KMS-11 (cell line): ENCODE data around the gene HARS1.
"Not testable (repeated sequence)": the region's sequence is repeated elsewhere in the genome, so short reads cannot be mapped to it uniquely, and the experiment has no call there.

Source experiments
- H2AFZ ChIP-seq: fragments of 200-600 bp; sonication (generic); 2 replicates; pipeline ENCODE4 v1.6.1; 2016; ENCODE audit warnings: antibody characterized with exemption, mixed run types, low read depth
- H3K27ac ChIP-seq: fragments of 200-600 bp; sonication (generic); 2 replicates; pipeline ENCODE4 v1.6.1; 2016; ENCODE audit warnings: mild to moderate bottlenecking, mixed run types
- H3K27me3 ChIP-seq: fragments of 200-600 bp; sonication (generic); 2 replicates; pipeline ENCODE4 v1.6.1; 2017; ENCODE audit warnings: mild to moderate bottlenecking, low read depth, mixed run types, moderate library complexity; ENCODE audit not compliant: insufficient read depth
- H3K36me3 ChIP-seq: fragments of 200-600 bp; sonication (generic); 2 replicates; pipeline ENCODE4 v1.6.1; 2017; ENCODE audit warnings: mild to moderate bottlenecking, mixed run types; ENCODE audit not compliant: insufficient read depth
- H3K4me1 ChIP-seq: fragments of 200-600 bp; sonication (generic); 2 replicates; pipeline ENCODE4 v1.6.1; 2016; ENCODE audit warnings: mild to moderate bottlenecking, low read depth, mixed run types; ENCODE audit not compliant: poor library complexity, severe bottlenecking
- H3K4me2 ChIP-seq: fragments of 200-600 bp; sonication (generic); 2 replicates; pipeline ENCODE4 v1.7.0; 2016; ENCODE audit warnings: mild to moderate bottlenecking, mixed run types
- H3K4me3 ChIP-seq: fragments of 200-600 bp; sonication (generic); IDR thresholded peaks from 2 replicates; pipeline ENCODE4 v1.6.1; 2017; ENCODE audit warnings: low read depth, low read length, mixed read lengths; ENCODE audit not compliant: insufficient read depth
- H3K79me2 ChIP-seq: fragments of 200-600 bp; sonication (generic); 2 replicates; pipeline ENCODE4 v1.6.1; 2016; ENCODE audit warnings: low read depth, mixed run types; ENCODE audit not compliant: insufficient read depth
- H3K9ac ChIP-seq: fragments of 200-600 bp; sonication (generic); 2 replicates; pipeline ENCODE4 v1.6.1; 2016; ENCODE audit warnings: mild to moderate bottlenecking, mixed run types
- H4K20me1 ChIP-seq: fragments of 200-600 bp; sonication (generic); 2 replicates; pipeline ENCODE4 v1.6.1; 2016; ENCODE audit warnings: mild to moderate bottlenecking, mixed run types; ENCODE audit not compliant: insufficient read depth
- TF ChIP-seq, protein P1 (sequence below): fragments of 200-600 bp; sonication (generic); conservative IDR thresholded peaks from 2 replicates; pipeline ENCODE4 v1.6.1; 2017; ENCODE audit warnings: low read depth, mild to moderate bottlenecking, antibody characterized with exemption, low read length, moderate library complexity, mixed read lengths

Gene HARS1

GRCh38 chr5:140725799-140726471 lies 34.8 kb upstream of the HARS1 start:
- H3K9ac ChIP-seq = no peak overlapping the region
- no peak overlapping the region for H3K4me3 ChIP-seq
- H4K20me1 ChIP-seq = no peaks in the 10 kb centered on the region
- H3K27me3 ChIP-seq = no peaks in the 10 kb centered on the region
- H3K36me3 ChIP-seq = no peaks in the 10 kb centered on the region
- no peak overlapping the region for H3K4me2 ChIP-seq
- no peak overlapping the region for H3K27ac ChIP-seq
- no peaks in the 10 kb centered on the region for H3K4me1 ChIP-seq
- no peak overlapping the region for H2AFZ ChIP-seq
- H3K79me2 ChIP-seq = no peaks in the 10 kb centered on the region
- TF ChIP-seq, protein P1, sequence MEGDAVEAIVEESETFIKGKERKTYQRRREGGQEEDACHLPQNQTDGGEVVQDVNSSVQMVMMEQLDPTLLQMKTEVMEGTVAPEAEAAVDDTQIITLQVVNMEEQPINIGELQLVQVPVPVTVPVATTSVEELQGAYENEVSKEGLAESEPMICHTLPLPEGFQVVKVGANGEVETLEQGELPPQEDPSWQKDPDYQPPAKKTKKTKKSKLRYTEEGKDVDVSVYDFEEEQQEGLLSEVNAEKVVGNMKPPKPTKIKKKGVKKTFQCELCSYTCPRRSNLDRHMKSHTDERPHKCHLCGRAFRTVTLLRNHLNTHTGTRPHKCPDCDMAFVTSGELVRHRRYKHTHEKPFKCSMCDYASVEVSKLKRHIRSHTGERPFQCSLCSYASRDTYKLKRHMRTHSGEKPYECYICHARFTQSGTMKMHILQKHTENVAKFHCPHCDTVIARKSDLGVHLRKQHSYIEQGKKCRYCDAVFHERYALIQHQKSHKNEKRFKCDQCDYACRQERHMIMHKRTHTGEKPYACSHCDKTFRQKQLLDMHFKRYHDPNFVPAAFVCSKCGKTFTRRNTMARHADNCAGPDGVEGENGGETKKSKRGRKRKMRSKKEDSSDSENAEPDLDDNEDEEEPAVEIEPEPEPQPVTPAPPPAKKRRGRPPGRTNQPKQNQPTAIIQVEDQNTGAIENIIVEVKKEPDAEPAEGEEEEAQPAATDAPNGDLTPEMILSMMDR = no peak

DNA sequence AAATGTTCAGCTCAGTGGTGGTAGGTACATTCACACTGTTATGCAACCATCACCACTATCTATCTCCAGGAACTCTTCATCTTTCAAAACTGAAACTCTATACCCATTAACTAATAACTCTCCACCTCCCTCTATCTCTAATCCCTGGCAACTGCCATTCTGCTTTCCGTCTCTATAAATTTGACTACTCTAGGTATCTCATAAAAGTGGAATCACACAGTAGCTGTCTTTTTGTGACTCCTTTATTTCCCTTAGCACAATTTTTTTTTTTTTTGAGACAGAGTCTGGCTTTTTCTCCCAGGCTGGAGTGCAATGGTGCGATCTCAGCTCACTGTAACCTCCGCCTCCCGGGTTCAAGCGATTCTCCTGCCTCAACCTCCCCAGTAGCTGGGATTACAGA lies 30.2 kb upstream of the HARS1 start:
- H3K79me2 ChIP-seq, H3K4me2 ChIP-seq, H3K9ac ChIP-seq, H4K20me1 ChIP-seq, H3K27me3 ChIP-seq, H2AFZ ChIP-seq, H3K4me1 ChIP-seq, H3K4me3 ChIP-seq, H3K27ac ChIP-seq, H3K36me3 ChIP-seq: not testable (repeated sequence)

DNA sequence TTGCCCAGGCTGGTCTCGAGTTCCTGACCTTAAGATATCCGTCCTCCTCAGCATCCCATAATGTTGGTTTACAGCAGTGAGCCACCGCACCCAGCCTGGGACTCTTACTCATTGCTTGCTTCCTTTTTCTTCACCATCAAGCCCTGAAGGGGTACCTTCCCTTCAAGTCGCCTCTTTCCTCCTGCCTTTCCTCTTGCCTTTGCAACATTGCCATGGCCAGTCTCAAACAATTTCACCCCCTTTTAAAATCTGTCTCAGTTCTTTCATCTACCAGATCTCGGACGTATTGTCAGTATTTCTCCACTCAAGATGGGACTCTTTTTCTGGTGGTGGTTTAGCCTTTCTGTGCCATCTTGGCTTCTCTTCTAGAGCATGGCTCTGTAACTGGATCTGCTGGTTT lies 29.6 kb upstream of the HARS1 start:
- H3K4me2 ChIP-seq, H3K27me3 ChIP-seq, H3K4me3 ChIP-seq, H3K4me1 ChIP-seq, H2AFZ ChIP-seq, H4K20me1 ChIP-seq, H3K27ac ChIP-seq, H3K36me3 ChIP-seq, H3K79me2 ChIP-seq, H3K9ac ChIP-seq: not testable (repeated sequence)

- H3K9ac ChIP-seq = no peak overlapping the region
- H3K27me3 ChIP-seq = no peaks in the 10 kb centered on the region
- TF ChIP-seq, protein P1 = no peak
- no peak overlapping the region for H3K4me2 ChIP-seq
- H3K4me3 ChIP-seq = no peak overlapping the region
- no peaks in the 10 kb centered on the region for H3K79me2 ChIP-seq
- no peaks in the 10 kb centered on the region for H4K20me1 ChIP-seq
- H3K36me3 ChIP-seq = no peaks in the 10 kb centered on the region
- H3K27ac ChIP-seq = no peak overlapping the region
- H2AFZ ChIP-seq = no peak overlapping the region
- H3K4me1 ChIP-seq = no peaks in the 10 kb centered on the region
Observed at GRCh38 chr5:140718266-140718592, 27.1 kb upstream of the HARS1 start.

DNA sequence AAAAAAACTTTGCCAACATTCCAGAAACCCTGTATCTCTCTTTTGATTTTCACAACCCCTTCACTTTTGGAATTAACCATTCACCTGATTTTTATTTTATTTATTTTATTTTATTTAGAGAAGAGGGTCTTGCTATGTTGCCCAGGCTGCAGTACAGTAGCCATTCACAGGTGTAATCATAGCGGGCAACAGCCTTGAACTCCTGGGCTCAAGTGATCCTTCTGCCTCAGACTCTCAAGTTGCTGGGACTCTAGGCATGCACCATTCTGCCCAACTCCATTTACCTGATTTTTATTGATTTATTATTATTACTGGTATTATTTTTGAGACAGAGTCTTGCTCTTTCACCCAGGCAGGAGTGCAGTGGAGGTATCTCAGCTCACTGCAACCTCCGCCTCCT lies 25.1 kb upstream of the HARS1 start:
- H3K9ac ChIP-seq, H3K27me3 ChIP-seq, H4K20me1 ChIP-seq, H3K79me2 ChIP-seq, H3K27ac ChIP-seq, H3K4me3 ChIP-seq, H3K4me2 ChIP-seq, H2AFZ ChIP-seq, H3K36me3 ChIP-seq, H3K4me1 ChIP-seq: not testable (repeated sequence)

GRCh38 chr5:140713562-140714094 lies 22.5 kb upstream of the HARS1 start:
- no peaks in the 10 kb centered on the region for H3K36me3 ChIP-seq
- H3K4me1 ChIP-seq = peaks cover 10% of the 10 kb centered on the region
- no peaks in the 10 kb centered on the region for H3K79me2 ChIP-seq
- H3K27ac ChIP-seq = no peak overlapping the region
- no peaks in the 10 kb centered on the region for H4K20me1 ChIP-seq
- no peak overlapping the region for H2AFZ ChIP-seq
- no peak overlapping the region for H3K9ac ChIP-seq
- no peak overlapping the region for H3K4me2 ChIP-seq
- H3K4me3 ChIP-seq = no peak overlapping the region
- TF ChIP-seq, protein P1 = no peak
- no peaks in the 10 kb centered on the region for H3K27me3 ChIP-seq
